ENCODE data around the gene TOM1L2.

DNA sequence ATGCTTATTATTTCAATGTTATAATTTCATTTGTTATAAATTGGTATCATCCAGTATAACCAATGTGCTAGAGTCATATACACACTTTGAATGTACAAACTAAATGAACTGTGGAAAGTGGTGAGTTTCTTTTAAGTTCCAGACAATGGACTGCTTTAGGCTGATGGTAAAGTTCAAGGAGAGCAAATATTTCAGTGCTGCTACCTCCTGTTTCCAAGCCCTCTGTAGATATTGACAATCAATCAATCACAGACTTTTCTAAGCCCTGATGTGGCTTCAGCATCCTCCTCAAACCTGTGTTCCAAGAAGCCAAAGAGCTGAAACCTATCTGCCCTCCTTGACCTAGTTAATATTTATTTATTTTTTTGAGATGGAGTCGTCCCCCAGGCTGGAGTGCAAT is 107.2 kb downstream of the TOM1L2 start:
- TF ChIP-seq, protein P1, sequence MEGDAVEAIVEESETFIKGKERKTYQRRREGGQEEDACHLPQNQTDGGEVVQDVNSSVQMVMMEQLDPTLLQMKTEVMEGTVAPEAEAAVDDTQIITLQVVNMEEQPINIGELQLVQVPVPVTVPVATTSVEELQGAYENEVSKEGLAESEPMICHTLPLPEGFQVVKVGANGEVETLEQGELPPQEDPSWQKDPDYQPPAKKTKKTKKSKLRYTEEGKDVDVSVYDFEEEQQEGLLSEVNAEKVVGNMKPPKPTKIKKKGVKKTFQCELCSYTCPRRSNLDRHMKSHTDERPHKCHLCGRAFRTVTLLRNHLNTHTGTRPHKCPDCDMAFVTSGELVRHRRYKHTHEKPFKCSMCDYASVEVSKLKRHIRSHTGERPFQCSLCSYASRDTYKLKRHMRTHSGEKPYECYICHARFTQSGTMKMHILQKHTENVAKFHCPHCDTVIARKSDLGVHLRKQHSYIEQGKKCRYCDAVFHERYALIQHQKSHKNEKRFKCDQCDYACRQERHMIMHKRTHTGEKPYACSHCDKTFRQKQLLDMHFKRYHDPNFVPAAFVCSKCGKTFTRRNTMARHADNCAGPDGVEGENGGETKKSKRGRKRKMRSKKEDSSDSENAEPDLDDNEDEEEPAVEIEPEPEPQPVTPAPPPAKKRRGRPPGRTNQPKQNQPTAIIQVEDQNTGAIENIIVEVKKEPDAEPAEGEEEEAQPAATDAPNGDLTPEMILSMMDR (IDR thresholded peaks at IDR 0.05) = no peak
- TF ChIP-seq POLR2A (IDR thresholded peaks at IDR 0.05) = no peak
